Measurements from ENCODE around the gene HOMER3.

The HOMER3 gene

DNA sequence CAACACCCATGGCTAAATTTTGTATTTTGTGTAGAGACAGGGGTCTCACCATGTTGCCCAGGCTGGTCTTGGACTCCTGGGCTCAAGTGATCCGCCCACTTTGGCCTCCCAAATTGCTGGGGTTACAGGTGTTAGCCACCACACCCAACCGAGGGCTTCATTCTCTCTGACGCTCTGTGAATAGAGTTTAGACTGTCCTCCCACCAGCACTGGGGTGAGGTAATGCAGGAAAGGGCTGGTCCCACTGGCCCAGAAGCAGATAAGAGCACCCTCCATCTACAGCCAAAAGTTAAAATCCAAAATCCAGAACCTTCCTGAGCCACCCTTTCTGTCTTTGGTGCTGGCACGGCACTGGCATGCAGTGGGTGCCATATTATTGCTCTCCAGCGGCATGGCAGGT is 31.8 kb upstream of the HOMER3 start:
- Mint-ChIP-seq H3K4me3 (no peak overlapping the region), H3K4me1 (no peaks in the 10 kb centered on the region), H3K9me3 (no peaks in the 10 kb centered on the region), H3K27ac (no peak overlapping the region), H3K36me3 (ENCODE audit: low read depth) (no peaks in the 10 kb centered on the region), H3K27me3 (ENCODE audit: low read depth) (no peaks in the 10 kb centered on the region)
- TF ChIP-seq, protein P1, sequence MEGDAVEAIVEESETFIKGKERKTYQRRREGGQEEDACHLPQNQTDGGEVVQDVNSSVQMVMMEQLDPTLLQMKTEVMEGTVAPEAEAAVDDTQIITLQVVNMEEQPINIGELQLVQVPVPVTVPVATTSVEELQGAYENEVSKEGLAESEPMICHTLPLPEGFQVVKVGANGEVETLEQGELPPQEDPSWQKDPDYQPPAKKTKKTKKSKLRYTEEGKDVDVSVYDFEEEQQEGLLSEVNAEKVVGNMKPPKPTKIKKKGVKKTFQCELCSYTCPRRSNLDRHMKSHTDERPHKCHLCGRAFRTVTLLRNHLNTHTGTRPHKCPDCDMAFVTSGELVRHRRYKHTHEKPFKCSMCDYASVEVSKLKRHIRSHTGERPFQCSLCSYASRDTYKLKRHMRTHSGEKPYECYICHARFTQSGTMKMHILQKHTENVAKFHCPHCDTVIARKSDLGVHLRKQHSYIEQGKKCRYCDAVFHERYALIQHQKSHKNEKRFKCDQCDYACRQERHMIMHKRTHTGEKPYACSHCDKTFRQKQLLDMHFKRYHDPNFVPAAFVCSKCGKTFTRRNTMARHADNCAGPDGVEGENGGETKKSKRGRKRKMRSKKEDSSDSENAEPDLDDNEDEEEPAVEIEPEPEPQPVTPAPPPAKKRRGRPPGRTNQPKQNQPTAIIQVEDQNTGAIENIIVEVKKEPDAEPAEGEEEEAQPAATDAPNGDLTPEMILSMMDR (IDR thresholded peaks at IDR 0.05; ENCODE audit: unreplicated experiment in 3 of 3) = no peak

DNA sequence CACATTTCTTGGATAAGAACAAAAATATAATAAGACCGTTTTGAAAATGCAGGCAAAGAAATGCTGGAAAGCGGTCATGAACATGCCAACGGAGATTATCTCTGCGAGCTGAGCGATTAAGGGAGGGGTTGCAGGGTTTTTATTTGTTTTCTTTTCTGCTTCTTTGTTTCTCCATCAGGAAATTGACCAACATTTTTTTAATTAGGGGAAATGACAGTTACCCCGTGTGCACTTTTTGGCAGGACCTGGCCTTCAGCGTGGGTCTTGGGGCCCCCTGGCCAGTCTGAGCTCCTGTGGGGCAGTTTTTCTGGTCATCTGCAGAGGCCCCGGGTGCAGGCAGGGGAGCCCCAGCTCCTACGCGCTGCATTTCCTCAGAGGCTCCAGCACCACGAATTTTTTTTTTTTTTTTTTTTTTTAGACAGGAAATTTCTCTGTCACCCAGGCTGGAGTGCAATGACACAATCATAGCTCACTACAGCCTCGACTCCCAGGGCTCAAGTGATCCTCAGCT is 31.3 kb upstream of the HOMER3 start:
- TF ChIP-seq, protein P1 (IDR thresholded peaks at IDR 0.05; ENCODE audit: unreplicated experiment in 3 of 3) = no peak
- Mint-ChIP-seq H3K4me3 (no peak overlapping the region), H3K9me3 (no peaks in the 10 kb centered on the region), H3K4me1 (no peaks in the 10 kb centered on the region), H3K27me3 (ENCODE audit: low read depth) (no peaks in the 10 kb centered on the region), H3K36me3 (ENCODE audit: low read depth) (no peaks in the 10 kb centered on the region), H3K27ac (peak overlapping the region in 1 of 3 experiments; percentile 43)

DNA sequence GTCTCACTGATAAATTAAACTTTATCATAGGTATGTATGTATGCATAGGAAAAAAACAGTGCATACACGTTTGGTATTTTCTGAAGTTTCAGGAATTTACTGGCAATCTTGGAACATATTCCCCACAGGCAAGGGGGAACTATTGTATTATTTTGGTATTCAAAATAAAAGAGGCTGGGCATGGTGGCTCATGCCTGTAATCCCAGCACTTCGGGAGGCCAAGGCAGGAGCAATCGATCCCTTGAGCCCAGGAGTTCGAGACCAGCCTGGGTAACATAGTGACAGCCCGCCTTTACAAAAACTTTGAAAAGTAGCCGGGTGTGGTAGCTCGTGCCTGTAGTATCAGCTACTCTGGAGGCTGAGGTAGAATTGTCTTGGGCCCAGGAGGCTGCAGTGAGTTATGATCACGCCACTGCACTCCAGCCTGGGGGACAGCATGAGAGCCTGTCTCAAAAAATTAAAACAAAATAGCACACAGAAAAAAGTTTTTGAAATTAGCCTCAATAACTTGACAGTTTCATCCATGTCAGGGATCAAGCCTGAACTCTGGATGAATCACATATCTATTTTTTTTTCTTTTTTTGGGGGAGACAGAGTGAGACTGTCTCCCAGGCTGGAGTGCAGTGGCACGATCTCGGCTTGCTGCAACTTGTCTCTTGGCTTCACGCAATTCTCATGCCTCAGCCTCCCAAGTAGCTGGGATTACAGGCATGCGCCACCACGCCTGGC is 29.1 kb upstream of the HOMER3 start:
- no peak overlapping the region for H3K4me3 Mint-ChIP-seq
- H3K4me1 Mint-ChIP-seq = no peaks in the 10 kb centered on the region
- H3K9me3 Mint-ChIP-seq = no peaks in the 10 kb centered on the region
- TF ChIP-seq, protein P1 (IDR thresholded peaks at IDR 0.05; ENCODE audit: unreplicated experiment in 3 of 3) = no peak
- H3K27me3 Mint-ChIP-seq (ENCODE audit: low read depth) = no peaks in the 10 kb centered on the region
- H3K27ac Mint-ChIP-seq = no peak overlapping the region
- no peaks in the 10 kb centered on the region for H3K36me3 Mint-ChIP-seq (ENCODE audit: low read depth)

DNA sequence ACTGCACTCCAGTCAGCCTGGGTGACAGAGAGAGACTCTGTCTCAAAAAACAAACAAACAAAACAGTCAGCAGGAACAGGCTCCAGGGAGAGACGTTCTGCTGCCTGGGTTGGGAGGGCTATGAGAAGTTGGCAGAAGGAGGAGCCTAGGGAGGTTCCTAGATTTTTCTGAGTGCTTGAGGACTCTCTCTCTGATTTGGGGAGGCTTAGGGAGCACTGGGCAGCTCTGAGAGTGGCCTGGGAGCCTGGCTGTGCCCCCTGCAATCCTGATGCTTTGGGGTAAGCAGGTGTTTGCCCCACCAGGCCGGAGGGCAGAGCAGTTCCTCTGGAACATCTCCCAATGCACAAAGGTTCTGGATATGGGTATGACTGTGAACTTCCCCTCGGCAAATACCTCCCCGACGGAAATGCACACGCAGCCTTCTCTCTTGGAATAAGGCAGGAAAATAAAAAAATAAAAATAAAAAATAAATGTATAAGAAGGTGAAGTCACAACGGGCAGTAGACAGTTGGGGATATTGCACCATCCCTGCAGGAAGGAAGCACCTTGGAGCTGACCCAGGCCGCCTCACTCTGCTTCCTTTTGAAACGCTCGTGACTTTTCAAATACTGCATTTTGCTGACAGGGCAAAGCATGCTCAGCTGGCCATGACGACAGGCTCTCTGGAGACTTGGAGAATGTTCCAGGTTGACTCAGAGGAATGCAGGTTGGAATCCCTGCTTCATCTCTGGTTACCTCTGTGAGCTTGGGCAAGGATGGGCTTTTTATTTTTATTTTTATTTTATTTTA is 26.5 kb upstream of the HOMER3 start:
- no peak overlapping the region for H3K4me3 Mint-ChIP-seq

DNA sequence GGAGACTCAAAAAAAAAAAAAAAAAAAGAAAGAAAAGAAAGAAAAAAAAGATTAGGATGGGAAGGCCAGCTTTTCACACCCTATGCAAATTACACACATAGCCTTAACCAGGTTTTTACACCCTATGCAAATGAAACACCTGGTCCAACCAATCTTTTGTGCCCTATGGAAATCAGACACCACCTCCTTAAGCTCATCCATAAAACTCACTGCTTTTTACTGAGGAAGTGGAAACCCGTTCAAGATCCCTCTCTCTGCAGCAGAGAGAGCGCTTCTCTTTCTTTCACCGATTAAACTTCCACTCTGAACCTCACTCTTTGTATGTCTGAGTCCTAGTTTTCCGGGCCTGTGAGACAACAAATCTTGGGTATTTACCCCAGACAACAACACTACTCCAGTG is 25.3 kb upstream of the HOMER3 start:
- Mint-ChIP-seq H3K4me1 (no peaks in the 10 kb centered on the region), H3K27me3 (ENCODE audit: low read depth) (peaks cover 13% of the 10 kb centered on the region), H3K9me3 (no peaks in the 10 kb centered on the region), H3K4me3 (no peak overlapping the region), H3K36me3 (ENCODE audit: low read depth) (no peaks in the 10 kb centered on the region), H3K27ac (peak overlapping the region in 2 of 3 experiments; percentile 70 to 80)
- TF ChIP-seq, protein P1 (IDR thresholded peaks at IDR 0.05; ENCODE audit: unreplicated experiment in 3 of 3) = no peak

More for the DNA sequence above, 26.5 kb upstream of the HOMER3 start:
- H3K36me3 Mint-ChIP-seq (ENCODE audit: low read depth) = no peaks in the 10 kb centered on the region
- peak overlapping the region; percentile 56 to 90 (median 76) for H3K27ac Mint-ChIP-seq
- no peaks in the 10 kb centered on the region for H3K4me1 Mint-ChIP-seq
- peaks cover under 1% of the 10 kb centered on the region for H3K27me3 Mint-ChIP-seq (ENCODE audit: low read depth)
- H3K9me3 Mint-ChIP-seq = no peaks in the 10 kb centered on the region
- TF ChIP-seq, protein P1 (IDR thresholded peaks at IDR 0.05; ENCODE audit: unreplicated experiment in 3 of 3) = no peak
